Endothelial cell (in vitro differentiated cells): Measurements from ENCODE around the gene ARHGAP30. TPM values are rescaled to one million over a fixed set of nuclear protein-coding genes. Genes with fewer than 3 reads are reported as not detected.

Source experiments
- DNase-seq: peaks from one replicate; pipeline ENCODE4 v3.0.0; 2021; ENCODE audit warnings: low spot score
- H3K27ac Mint-ChIP-seq: one replicate; pipeline ENCODE4 v1.8.0; 2021; ENCODE audit warnings: mixed read lengths, inconsistent platforms; ENCODE audit not compliant: unreplicated experiment
- H3K27me3 Mint-ChIP-seq: one replicate; pipeline ENCODE4 v1.8.0; 2021; ENCODE audit warnings: mild to moderate bottlenecking, moderate library complexity, mixed read lengths, inconsistent platforms; ENCODE audit not compliant: unreplicated experiment
- H3K36me3 Mint-ChIP-seq: one replicate; pipeline ENCODE4 v1.8.0; 2021; ENCODE audit warnings: mild to moderate bottlenecking, low read depth, mixed read lengths, inconsistent platforms; ENCODE audit not compliant: unreplicated experiment
- H3K4me1 Mint-ChIP-seq: one replicate; pipeline ENCODE4 v1.8.0; 2021; ENCODE audit warnings: mild to moderate bottlenecking, mixed read lengths, inconsistent platforms; ENCODE audit not compliant: unreplicated experiment
- H3K4me3 Mint-ChIP-seq: one replicate; pipeline ENCODE4 v1.8.0; 2021; ENCODE audit warnings: mild to moderate bottlenecking, mixed read lengths, inconsistent platforms; ENCODE audit not compliant: unreplicated experiment
- H3K9me3 Mint-ChIP-seq: one replicate; pipeline ENCODE4 v1.8.0; 2021; ENCODE audit warnings: mixed read lengths, inconsistent platforms; ENCODE audit not compliant: unreplicated experiment
- total RNA-seq: library from RNA; stranded (reverse); fragmentation: NEBNext Ultra II Directional; extraction: Animal tissue kit (Norgen Biotek cat#: 25700); gene quantifications from one replicate; pipeline ENCODE4 v1.2.1, GENCODE V29; 2021; ENCODE audit not compliant: unreplicated experiment
- TF ChIP-seq, protein P1 (sequence below): fragments of 200-600 bp; sonication (generic); IDR thresholded peaks from one replicate; pipeline ENCODE4 v1.5.0; 2021; ENCODE audit warnings: antibody characterized with exemption; ENCODE audit not compliant: unreplicated experiment

ARHGAP30 gene
- total RNA-seq, 1 donor from 2014 or later = 0.23 TPM

GRCh38 chr1:161114556-161114955 lies 44.9 kb upstream of the ARHGAP30 start:
- Mint-ChIP-seq H3K4me1 (peaks cover 40% of the 10 kb centered on the region), H3K27me3 (peaks cover 8% of the 10 kb centered on the region), H3K27ac (no peak overlapping the region), H3K36me3 (peaks cover 1% of the 10 kb centered on the region), H3K9me3 (no peaks in the 10 kb centered on the region), H3K4me3 (no peak overlapping the region)
- TF ChIP-seq, protein P1, sequence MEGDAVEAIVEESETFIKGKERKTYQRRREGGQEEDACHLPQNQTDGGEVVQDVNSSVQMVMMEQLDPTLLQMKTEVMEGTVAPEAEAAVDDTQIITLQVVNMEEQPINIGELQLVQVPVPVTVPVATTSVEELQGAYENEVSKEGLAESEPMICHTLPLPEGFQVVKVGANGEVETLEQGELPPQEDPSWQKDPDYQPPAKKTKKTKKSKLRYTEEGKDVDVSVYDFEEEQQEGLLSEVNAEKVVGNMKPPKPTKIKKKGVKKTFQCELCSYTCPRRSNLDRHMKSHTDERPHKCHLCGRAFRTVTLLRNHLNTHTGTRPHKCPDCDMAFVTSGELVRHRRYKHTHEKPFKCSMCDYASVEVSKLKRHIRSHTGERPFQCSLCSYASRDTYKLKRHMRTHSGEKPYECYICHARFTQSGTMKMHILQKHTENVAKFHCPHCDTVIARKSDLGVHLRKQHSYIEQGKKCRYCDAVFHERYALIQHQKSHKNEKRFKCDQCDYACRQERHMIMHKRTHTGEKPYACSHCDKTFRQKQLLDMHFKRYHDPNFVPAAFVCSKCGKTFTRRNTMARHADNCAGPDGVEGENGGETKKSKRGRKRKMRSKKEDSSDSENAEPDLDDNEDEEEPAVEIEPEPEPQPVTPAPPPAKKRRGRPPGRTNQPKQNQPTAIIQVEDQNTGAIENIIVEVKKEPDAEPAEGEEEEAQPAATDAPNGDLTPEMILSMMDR = no peak
- DNase-seq = no peak

DNA sequence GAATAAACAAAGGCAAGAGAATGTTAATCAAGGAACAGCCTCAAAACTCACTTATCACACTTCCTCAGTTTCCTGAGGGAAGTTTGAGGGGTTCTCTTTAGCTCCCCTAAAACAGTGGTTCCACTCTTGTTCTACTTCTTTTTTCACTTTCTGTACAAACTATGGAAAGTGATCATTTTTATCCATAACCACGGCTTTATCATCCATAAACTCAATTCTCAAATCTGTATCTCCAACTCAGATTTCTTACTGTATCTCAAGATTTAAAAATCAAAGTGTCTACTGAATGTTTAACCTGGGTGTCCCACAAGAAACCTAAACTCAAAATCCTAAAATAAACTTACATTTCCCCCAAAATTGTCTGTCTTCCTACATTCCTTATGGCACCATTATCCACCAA lies 44.2 kb upstream of the ARHGAP30 start:
- Mint-ChIP-seq H3K27ac (peak overlapping the region; percentile 4), H3K36me3 (no peaks in the 10 kb centered on the region), H3K27me3 (peaks cover 6% of the 10 kb centered on the region), H3K4me1 (peaks cover 34% of the 10 kb centered on the region), H3K4me3 (no peak overlapping the region), H3K9me3 (no peaks in the 10 kb centered on the region)
- TF ChIP-seq, protein P1 = no peak
- DNase-seq = no peak

GRCh38 chr1:161111527-161111926 lies 41.8 kb upstream of the ARHGAP30 start:
- Mint-ChIP-seq H3K9me3 (no peaks in the 10 kb centered on the region), H3K36me3 (no peaks in the 10 kb centered on the region), H3K27ac (no peak overlapping the region), H3K4me1 (peaks cover 23% of the 10 kb centered on the region), H3K27me3 (peaks cover 3% of the 10 kb centered on the region), H3K4me3 (no peak overlapping the region)
- no peak for DNase-seq
- TF ChIP-seq, protein P1 = no peak

DNA sequence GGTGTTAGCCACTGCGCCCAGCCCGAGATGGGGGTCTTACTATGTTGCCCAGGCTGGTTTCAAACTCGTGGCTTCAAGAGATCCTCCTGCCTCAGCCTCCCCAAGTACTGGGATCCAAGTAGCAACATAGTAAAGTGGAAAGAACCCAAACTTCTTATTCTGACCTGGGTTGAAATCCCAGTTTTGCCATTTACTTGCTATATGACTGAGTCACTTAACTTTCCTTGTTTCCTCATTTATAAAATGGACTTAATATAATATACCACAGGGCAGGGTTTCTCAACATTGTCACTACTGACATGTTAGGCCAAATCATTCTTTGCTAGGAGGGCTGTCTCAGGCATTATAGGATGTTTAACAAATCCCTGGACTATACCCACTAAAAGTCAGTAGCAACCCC lies 41.4 kb upstream of the ARHGAP30 start:
- Mint-ChIP-seq H3K4me3 (no peak overlapping the region), H3K4me1 (peaks cover 20% of the 10 kb centered on the region), H3K27me3 (peaks cover 1% of the 10 kb centered on the region), H3K36me3 (no peaks in the 10 kb centered on the region), H3K9me3 (no peaks in the 10 kb centered on the region), H3K27ac (no peak overlapping the region)
- DNase-seq = no peak
- TF ChIP-seq, protein P1 = no peak

GRCh38 chr1:161106431-161106830 lies 36.7 kb upstream of the ARHGAP30 start:
- Mint-ChIP-seq H3K36me3 (peaks cover 5% of the 10 kb centered on the region), H3K4me1 (peaks cover under 1% of the 10 kb centered on the region), H3K27ac (no peak overlapping the region), H3K9me3 (no peaks in the 10 kb centered on the region), H3K4me3 (no peak overlapping the region), H3K27me3 (peaks cover 1% of the 10 kb centered on the region)
- TF ChIP-seq, protein P1 = no peak
- no peak for DNase-seq
